HG02885 (cell line): ENCODE measurements around the gene CHRND.

Source experiments
- ATAC-seq: cut with Tn5 transposase; IDR thresholded peaks from one replicate; pipeline ENCODE4 v1.9.1; 2021; ENCODE audit warnings: mild to moderate bottlenecking; ENCODE audit not compliant: unreplicated experiment, poor library complexity

CHRND gene

GRCh38 chr2:232525791-232526371 is at the start of gene CHRND:
CHRND (plus strand) TSS chr2:232526160; CDS start chr2:232526216, 56 bp downstream.
- ATAC-seq: no peak

- ATAC-seq: no peak
Measured at GRCh38 chr2:232476791-232477190, 49.2 kb upstream of the CHRND start.

- ATAC-seq: no peak
Measured at GRCh38 chr2:232477751-232478510, 48.0 kb upstream of the CHRND start.

GRCh38 chr2:232478571-232479340 is 47.2 kb upstream of the CHRND start:
- no peak for ATAC-seq

- no peak for ATAC-seq
Measured at GRCh38 chr2:232479341-232480200, 46.4 kb upstream of the CHRND start.

GRCh38 chr2:232480201-232481190 is 45.5 kb upstream of the CHRND start:
- ATAC-seq: no peak

GRCh38 chr2:232481322-232482140 is 44.4 kb upstream of the CHRND start:
- no peak for ATAC-seq

- ATAC-seq: no peak
Measured at GRCh38 chr2:232482301-232483238, 43.4 kb upstream of the CHRND start.

- ATAC-seq: no peak
Measured at GRCh38 chr2:232483311-232483922, 42.5 kb upstream of the CHRND start.

GRCh38 chr2:232483923-232484627 is 41.9 kb upstream of the CHRND start:
- ATAC-seq: no peak

GRCh38 chr2:232484628-232485347 is 41.2 kb upstream of the CHRND start:
- no peak for ATAC-seq

GRCh38 chr2:232485348-232485756 is 40.6 kb upstream of the CHRND start:
- ATAC-seq: no peak

- no peak for ATAC-seq
Measured at GRCh38 chr2:232485757-232486557, 40.0 kb upstream of the CHRND start.

- ATAC-seq: no peak
Measured at GRCh38 chr2:232486558-232487384, 39.2 kb upstream of the CHRND start.
